Thoracic aorta (tissue), 2 donors: ENCODE measurements around the gene KLHL9. TPM values are rescaled to one million over a fixed set of nuclear protein-coding genes. Genes with fewer than 3 reads are reported as not detected.

Source experiments
- ATAC-seq: fragments of 150-250 bp; one replicate; pipeline ENCODE4 v1.8.0; 2017; ENCODE audit warnings: low read depth; ENCODE audit not compliant: insufficient number of reproducible peaks, low FRiP score
- DNase-seq: peaks from one replicate; pipeline ENCODE4 v3.0.0-alpha.2; 2020; ENCODE audit warnings: low spot score
- H3K27ac ChIP-seq, 2 donors: fragments of 200-600 bp; sonication (generic); 1 replicate in 1 of 2; 2 replicates in 1 of 2; pipeline ENCODE4 v1.5.1; 2016; ENCODE audit warnings: mild to moderate bottlenecking in 2 of 2, moderate library complexity in 2 of 2
- H3K27me3 ChIP-seq: fragments of 200-600 bp; sonication (generic); replicated peaks from 2 replicates; pipeline ENCODE4 v1.6.0; 2016; ENCODE audit warnings: mild to moderate bottlenecking; ENCODE audit not compliant: insufficient read depth
- H3K36me3 ChIP-seq: fragments of 200-600 bp; sonication (generic); one replicate; pipeline ENCODE4 v1.5.1; 2016
- H3K4me1 ChIP-seq, 2 donors: fragments of 200-600 bp; sonication (generic); 1 replicate in 1 of 2; 2 replicates in 1 of 2; pipeline versions ENCODE4 v1.5.1 to v1.6.0; 2016; ENCODE audit warnings: low read depth in 2 of 2, mild to moderate bottlenecking in 1 of 2; ENCODE audit not compliant: control insufficient read depth in 1 of 2
- H3K4me3 ChIP-seq: fragments of 200-600 bp; sonication (generic); 2 replicates; pipeline ENCODE4 v1.5.1; 2016; ENCODE audit warnings: mild to moderate bottlenecking
- H3K9me3 ChIP-seq: fragments of 200-600 bp; sonication (generic); 2 replicates; pipeline ENCODE4 v1.5.1; 2016
- total RNA-seq, 2 donors: library from RNA; depleted of rRNA; stranded (reverse); fragments of >200 nt; gene quantifications; one replicate each; pipeline versions ENCODE4 v1.1.0 to v1.2.3, GENCODE V29; 2016
- TF ChIP-seq, protein P1 (sequence below): fragments of 200-600 bp; sonication (generic); IDR thresholded peaks from one replicate; pipeline ENCODE4 v1.5.1; 2019; ENCODE audit warnings: antibody characterized with exemption

The KLHL9 gene
- total RNA-seq, 2 donors from 2014 or later: 14.9 to 23.4 TPM

DNA sequence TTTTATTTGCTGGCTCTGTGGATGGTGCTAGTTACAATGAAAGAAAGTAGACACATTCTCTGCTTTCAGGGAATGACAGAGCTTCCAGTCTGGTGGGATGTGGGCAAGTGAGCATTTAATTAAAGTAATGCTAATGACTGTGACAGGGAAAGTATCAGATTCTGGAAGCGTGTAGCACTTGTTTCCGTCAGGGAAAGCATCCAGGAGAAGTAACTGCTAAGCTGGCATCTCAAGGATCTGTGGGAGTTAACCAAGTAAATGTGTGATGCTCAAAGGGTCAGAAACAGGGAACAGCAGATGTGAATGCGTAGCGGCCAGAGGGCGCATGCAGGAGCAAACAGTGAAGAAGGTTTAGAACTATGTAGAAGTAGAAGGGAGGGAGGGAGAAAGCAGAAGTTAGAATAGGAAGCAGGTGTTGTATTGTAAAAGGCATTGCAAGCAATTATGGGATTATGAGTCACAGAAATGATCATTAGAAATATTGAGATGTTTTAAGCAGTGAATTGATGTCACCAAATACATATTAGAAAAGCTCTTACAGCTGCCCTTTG, 12.2 kb downstream of the KLHL9 start:
- TF ChIP-seq, protein P1, sequence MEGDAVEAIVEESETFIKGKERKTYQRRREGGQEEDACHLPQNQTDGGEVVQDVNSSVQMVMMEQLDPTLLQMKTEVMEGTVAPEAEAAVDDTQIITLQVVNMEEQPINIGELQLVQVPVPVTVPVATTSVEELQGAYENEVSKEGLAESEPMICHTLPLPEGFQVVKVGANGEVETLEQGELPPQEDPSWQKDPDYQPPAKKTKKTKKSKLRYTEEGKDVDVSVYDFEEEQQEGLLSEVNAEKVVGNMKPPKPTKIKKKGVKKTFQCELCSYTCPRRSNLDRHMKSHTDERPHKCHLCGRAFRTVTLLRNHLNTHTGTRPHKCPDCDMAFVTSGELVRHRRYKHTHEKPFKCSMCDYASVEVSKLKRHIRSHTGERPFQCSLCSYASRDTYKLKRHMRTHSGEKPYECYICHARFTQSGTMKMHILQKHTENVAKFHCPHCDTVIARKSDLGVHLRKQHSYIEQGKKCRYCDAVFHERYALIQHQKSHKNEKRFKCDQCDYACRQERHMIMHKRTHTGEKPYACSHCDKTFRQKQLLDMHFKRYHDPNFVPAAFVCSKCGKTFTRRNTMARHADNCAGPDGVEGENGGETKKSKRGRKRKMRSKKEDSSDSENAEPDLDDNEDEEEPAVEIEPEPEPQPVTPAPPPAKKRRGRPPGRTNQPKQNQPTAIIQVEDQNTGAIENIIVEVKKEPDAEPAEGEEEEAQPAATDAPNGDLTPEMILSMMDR: no peak
- no peaks in the 10 kb centered on the region for H3K9me3 ChIP-seq
- no peaks in the 10 kb centered on the region for H3K27me3 ChIP-seq
- no peak for DNase-seq
- ATAC-seq: no peak
- H3K4me3 ChIP-seq: no peak overlapping the region
- peaks cover 2 to 13% of the 10 kb centered on the region in 2 donors for H3K4me1 ChIP-seq
- peaks cover 18% of the 10 kb centered on the region for H3K36me3 ChIP-seq
- H3K27ac ChIP-seq: no peak overlapping the region

DNA sequence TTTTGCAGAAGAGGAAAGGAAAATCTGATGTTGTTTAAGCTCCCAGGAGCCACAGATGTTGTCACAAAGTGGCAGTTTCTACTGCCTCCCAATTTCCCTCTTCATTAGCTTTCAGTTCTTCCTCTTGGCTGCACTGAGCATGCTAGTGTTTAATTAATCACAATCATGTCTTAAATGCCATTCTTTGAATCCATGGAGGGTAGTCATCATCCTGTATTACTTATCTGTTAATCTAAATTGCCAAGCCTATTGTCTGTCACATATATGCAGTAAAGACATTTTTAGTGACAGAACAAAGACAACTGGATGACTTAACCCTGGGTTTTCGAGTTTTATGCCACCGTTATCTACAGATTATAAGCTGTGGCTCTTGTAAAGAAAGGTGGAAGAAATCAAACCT, 14.7 kb downstream of the KLHL9 start:
- no peak overlapping the region for H3K4me3 ChIP-seq
- peaks cover 0 to 8% of the 10 kb centered on the region in 2 donors for H3K4me1 ChIP-seq
- peaks cover 18% of the 10 kb centered on the region for H3K36me3 ChIP-seq
- no peak overlapping the region for H3K27ac ChIP-seq
- no peaks in the 10 kb centered on the region for H3K9me3 ChIP-seq
- no peak for ATAC-seq
- no peaks in the 10 kb centered on the region for H3K27me3 ChIP-seq
- TF ChIP-seq, protein P1: no peak
- DNase-seq: no peak

DNA sequence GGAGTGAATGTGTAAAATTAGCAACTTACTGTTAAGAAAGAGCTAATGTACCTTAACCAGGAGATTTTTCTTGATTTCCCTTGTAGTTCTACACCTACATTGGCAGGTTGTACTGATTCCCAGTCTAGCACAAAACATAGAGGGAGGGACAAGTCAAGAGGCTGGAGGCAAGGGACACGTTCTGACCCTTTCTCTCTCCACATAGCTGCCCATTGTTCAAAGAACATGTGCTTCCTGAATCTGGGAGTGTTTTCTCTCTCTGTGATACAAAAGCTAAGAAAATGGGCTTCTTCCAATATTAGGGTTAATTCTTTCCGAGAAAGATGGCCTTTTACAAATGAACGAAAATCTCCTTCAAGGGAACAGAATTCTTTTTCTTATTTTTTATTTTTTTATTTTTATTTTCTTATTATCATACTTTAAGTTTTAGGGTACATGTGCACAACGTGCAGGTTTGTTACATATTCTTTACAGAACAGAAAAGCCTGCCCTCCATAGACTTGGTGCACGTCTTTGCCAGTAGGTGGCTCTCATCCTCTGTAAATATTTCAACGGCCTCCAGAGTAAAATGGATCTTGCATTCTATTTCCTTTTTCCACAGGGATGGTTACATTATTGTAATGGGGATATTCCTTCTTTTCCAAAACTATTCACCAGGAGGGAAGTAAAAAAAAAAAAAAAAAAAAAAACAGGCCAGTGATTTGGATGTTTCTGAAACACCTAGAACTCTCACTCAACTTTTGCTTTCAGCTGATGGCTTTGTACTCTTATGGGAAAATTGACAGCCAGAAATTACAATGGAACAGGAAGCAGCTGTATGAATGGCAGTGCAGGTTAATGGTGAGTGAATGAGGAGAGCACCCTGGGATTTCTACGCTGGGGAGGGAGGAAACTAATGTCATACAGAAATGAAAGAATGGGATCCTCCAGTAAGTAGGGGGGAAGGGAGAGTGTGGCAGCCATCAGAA, 17.0 kb downstream of the KLHL9 start:
- TF ChIP-seq, protein P1: peak; percentile 52
- DNase-seq (no peak), ATAC-seq (no peak)
- Histone ChIP-seq H3K36me3 (peaks cover 5% of the 10 kb centered on the region), H3K27ac (no peak overlapping the region), H3K9me3 (no peaks in the 10 kb centered on the region), H3K4me3 (no peak overlapping the region), H3K27me3 (no peaks in the 10 kb centered on the region), H3K4me1 (peaks cover 0 to 8% of the 10 kb centered on the region in 2 donors)

DNA sequence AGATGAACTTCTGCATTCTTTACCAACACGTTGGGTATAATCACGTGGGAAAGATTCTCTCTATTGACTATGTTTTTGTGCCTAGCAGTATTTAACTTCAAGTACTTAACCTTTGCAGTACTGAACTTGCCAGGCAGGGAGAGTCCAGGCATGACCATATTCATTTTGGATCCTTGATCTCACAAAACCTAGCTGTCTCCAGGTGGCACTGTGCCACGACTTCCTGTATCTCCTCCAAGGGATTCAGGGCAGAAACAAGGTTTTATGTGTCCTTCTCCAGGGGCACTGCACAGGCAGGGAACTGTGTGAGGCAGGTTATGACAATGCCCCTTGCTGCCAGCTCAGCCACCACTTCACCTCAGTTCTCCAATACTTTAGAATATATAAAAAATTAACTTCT, 18.3 kb downstream of the KLHL9 start:
- no peak for DNase-seq
- TF ChIP-seq, protein P1: no peak
- Histone ChIP-seq H3K36me3 (no peaks in the 10 kb centered on the region), H3K4me1 (peaks cover 0 to 8% of the 10 kb centered on the region in 2 donors), H3K27ac (no peak overlapping the region), H3K4me3 (no peak overlapping the region), H3K9me3 (no peaks in the 10 kb centered on the region), H3K27me3 (no peaks in the 10 kb centered on the region)
- no peak for ATAC-seq

DNA sequence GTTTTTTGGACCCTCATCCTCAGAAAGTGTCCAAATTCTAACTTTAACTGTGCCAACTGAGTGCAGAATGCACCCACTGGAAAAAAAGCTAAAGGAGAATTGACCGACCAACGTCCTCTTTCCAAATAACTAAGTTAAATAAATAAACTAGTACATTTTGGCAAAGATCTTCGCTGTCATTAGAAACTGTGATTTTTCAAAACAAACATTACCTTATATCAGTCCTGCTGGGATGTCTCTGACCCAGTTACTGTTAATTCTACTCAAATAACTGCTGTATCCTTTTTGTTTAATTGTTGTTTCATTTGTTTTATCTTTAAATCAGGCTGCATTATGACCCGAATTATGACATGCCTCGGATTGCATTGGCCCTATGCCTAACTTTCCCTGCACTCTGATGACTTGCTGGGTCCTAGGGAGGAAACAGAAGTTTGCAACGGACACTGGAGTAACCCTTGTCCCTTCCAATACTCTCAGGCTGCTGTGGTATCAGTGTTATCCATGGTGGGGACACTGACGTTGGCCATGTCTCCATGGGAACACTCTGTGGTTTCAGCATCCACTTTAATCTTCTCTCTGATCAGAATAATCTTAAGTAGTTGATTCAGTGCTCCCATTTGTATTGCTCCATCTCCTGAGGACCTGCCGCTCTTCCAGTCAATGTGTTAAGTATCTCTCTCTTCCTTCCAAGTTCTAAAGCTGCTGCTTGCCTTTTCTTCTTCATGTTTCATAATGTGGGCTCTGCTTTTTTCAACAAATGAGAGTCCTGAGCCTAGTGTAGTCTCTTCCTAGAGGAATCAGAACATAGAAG, 19.0 kb downstream of the KLHL9 start:
- ATAC-seq: no peak
- no peak for DNase-seq
- Histone ChIP-seq H3K27ac (no peak overlapping the region), H3K36me3 (no peaks in the 10 kb centered on the region), H3K9me3 (no peaks in the 10 kb centered on the region), H3K4me1 (peaks cover 0 to 8% of the 10 kb centered on the region in 2 donors), H3K27me3 (no peaks in the 10 kb centered on the region), H3K4me3 (no peak overlapping the region)
- TF ChIP-seq, protein P1: no peak
